ENCODE results near the gene ZC3H18. TPM values are rescaled to one million over a fixed set of nuclear protein-coding genes. Genes with fewer than 3 reads are reported as not detected.

ZC3H18 gene
- polyA plus RNA-seq, result 4.7 and 11.0 TPM in 2 replicates

GRCh38 chr16:88569985-88570690 is at the start of gene ZC3H18:
Gene ZC3H18 (plus strand): TSS chr16:88570403. CDS start chr16:88577124, 6,721 bp downstream.

GRCh38 chr16:88638323-88639230 is 68.4 kb downstream of the ZC3H18 start, which contains the start of gene IL17C:
Gene IL17C (plus strand): TSS chr16:88638572. CDS start chr16:88638642, 70 bp downstream.

DNA sequence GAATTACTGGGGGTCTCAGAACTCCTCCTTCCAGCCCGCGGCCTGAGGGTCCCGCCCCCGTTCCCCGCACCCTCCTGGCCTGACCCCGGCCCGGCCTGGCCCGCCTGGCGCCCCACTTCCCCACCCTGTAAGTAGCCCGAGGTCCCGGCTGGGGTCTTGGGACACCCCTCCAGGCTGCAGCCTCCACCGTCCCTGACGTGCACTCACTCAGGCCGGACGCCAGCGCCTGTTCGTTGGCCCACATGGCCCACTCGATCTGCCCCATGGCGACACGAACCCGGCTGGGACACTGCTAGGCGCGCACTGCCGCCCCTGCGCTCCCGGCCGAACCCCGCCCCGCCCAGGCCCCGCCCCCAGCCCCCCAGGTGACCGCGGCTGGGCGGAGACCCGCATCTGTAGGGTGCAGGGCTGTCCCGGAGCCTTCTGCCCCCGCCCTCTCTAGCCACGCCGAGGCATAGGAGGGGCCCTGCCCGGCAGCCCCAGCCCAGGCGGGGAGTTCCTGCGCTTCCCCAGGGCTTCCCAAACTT is 80.6 kb downstream of the ZC3H18 start, which contains the start of gene CYBA:
Gene CYBA (minus strand): TSS at position 305 of the 527 bp plus-strand sequence. CDS start 40 bp downstream, at position 265.

GRCh38 chr16:88662843-88663606 is 92.8 kb downstream of the ZC3H18 start, which contains the start of gene MVD:
Gene MVD (minus strand): TSS chr16:88663091. CDS start chr16:88663080, 11 bp downstream.

Other genes with a start within 250 kb of the ZC3H18 start
- gene ZNF469, start 187.4 kb upstream of the ZC3H18 start, polyA plus RNA-seq, result not detected in 2 replicates
- gene ZFPM1, start 117.1 kb upstream of the ZC3H18 start, polyA plus RNA-seq, result 0.11 TPM in 1 of 2 replicates, not detected in the other
- gene IL17C, start 68.2 kb downstream of the ZC3H18 start, polyA plus RNA-seq, result not detected in 2 replicates
- gene CYBA, start 80.7 kb downstream of the ZC3H18 start, polyA plus RNA-seq, result 0.73 TPM in 1 of 2 replicates, not detected in the other
- gene MVD, start 92.7 kb downstream of the ZC3H18 start, polyA plus RNA-seq, result 6.0 and 7.4 TPM in 2 replicates
- not detected in 2 replicates for gene SNAI3, start 116.1 kb downstream of the ZC3H18 start, polyA plus RNA-seq
- gene RNF166, start 136.0 kb downstream of the ZC3H18 start, polyA plus RNA-seq, result 0.73 TPM in 1 of 2 replicates, not detected in the other
- 1.3 TPM in 2 replicates for gene CTU2, start 136.1 kb downstream of the ZC3H18 start, polyA plus RNA-seq
- 0.66 and 0.71 TPM in 2 replicates for gene PIEZO1, start 214.8 kb downstream of the ZC3H18 start, polyA plus RNA-seq
- 0.17 TPM in 1 of 2 replicates, not detected in the other for gene CDT1, start 233.4 kb downstream of the ZC3H18 start, polyA plus RNA-seq
- gene APRT, start 241.5 kb downstream of the ZC3H18 start, polyA plus RNA-seq, result 28.7 and 41.2 TPM in 2 replicates

All from Purkinje cell (primary cell).